GM12892 (cell line): Measurements from ENCODE around the gene TMEM184B.

Source experiments
- POLR2A ChIP-seq: IDR thresholded peaks from 2 replicates; pipeline ENCODE4 v1.6.1; 2011; ENCODE audit warnings: low read depth, low read length, control low read depth
- POLR2AphosphoS5 ChIP-seq: IDR thresholded peaks from 2 replicates; pipeline ENCODE4 v1.6.1; 2011; ENCODE audit warnings: low read depth, low read length, control low read depth

DNA sequence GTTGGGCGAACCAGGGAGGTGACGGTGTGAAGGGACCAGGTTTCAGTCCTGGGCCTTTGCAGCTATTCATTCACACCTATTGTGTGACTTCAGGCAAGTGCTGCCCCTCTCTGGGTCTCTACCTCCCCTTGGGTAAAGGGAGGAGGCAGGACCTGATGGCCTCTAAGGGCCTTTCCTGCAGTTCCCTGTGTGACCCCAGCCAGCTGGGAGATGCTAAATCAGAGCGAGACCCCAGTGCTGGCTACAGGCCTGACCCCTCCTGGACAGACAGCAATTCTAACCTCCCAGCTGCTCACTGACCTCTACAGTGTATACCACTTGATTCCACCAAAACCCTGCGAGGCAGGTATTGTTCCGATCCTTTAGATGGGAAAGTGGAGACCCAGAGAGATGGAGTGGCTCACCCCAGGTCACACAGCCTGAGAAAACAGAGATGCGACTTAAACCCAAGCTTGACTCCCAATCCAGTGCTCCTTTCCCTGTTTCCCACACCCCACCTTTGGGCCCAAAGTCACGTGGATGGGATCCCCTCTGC lies 64.8 kb downstream of the TMEM184B start:
- no peak for TF ChIP-seq POLR2A
- no peak for TF ChIP-seq POLR2AphosphoS5
